ENCODE results near the gene RAB30.
"Not testable (repeated sequence)": the region's sequence is repeated elsewhere in the genome, so short reads cannot be mapped to it uniquely, and the experiment has no call there.

The RAB30 gene

DNA sequence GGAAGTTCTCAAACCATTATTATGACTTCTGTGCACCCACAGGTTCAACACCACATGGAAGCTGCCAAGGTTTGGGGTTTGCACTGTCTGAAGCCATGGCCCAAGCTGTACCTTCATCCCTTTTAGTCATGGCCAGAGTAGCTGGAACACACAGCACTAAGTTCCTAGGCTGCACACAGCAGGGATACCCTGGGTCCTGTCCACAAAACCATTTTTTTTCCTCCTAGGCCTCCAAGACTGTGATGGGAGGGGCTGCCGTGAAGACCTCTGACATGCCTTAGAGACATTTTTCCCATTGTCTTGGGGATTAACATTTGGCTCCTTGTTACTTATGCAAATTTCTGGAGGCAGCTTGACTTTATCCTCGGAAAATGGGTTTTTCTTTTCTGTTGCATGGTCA, 127.5 kb downstream of the RAB30 start:
- TF ChIP-seq, protein P1, sequence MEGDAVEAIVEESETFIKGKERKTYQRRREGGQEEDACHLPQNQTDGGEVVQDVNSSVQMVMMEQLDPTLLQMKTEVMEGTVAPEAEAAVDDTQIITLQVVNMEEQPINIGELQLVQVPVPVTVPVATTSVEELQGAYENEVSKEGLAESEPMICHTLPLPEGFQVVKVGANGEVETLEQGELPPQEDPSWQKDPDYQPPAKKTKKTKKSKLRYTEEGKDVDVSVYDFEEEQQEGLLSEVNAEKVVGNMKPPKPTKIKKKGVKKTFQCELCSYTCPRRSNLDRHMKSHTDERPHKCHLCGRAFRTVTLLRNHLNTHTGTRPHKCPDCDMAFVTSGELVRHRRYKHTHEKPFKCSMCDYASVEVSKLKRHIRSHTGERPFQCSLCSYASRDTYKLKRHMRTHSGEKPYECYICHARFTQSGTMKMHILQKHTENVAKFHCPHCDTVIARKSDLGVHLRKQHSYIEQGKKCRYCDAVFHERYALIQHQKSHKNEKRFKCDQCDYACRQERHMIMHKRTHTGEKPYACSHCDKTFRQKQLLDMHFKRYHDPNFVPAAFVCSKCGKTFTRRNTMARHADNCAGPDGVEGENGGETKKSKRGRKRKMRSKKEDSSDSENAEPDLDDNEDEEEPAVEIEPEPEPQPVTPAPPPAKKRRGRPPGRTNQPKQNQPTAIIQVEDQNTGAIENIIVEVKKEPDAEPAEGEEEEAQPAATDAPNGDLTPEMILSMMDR (conservative IDR thresholded peaks at IDR 0.05): no peak
- TF ChIP-seq ZFX (IDR thresholded peaks at IDR 0.05): no peak
- H3K27ac ChIP-seq: no peak overlapping the region

DNA sequence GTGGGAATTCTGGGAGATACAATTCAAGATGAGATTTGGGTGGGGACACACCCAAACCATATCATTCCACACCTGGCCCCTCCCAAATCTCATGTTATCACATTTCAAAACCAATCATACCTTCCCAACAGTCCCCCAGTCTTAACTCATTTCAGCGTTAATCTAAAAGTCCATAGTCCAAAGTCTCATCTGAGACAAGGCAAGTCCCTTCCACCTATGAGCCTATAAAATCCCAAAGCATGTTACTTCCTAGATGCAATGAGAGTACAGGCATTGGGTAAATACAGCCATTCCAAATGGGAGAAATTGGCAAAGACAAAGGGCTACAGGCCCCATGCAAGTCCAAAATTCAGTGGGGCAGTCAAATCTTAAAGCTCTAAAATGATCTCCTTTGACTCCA, 128.3 kb downstream of the RAB30 start:
- not testable (repeated sequence) for H3K27ac ChIP-seq

DNA sequence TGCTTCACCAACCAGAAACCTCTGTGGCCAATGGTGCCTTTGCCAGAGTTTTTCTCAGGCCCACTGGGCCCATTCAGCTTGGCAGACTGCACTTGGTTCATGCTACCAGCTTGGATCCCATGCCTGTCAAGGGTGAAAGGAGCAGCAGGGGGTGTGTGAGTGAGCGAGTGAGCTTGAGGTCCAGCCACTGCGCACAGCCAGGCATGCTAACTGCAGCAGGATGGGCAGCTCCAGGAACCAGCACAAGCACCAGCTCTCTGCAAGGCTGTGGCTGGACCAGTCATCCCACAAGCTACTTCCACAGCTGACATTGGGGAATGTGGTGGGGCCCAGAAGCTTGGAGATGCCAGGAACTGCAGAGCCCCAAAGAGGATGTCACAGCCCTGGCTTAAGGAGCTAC, 129.3 kb downstream of the RAB30 start:
- TF ChIP-seq ZFX (IDR thresholded peaks at IDR 0.05): no peak
- TF ChIP-seq, protein P1 (conservative IDR thresholded peaks at IDR 0.05): no peak

DNA sequence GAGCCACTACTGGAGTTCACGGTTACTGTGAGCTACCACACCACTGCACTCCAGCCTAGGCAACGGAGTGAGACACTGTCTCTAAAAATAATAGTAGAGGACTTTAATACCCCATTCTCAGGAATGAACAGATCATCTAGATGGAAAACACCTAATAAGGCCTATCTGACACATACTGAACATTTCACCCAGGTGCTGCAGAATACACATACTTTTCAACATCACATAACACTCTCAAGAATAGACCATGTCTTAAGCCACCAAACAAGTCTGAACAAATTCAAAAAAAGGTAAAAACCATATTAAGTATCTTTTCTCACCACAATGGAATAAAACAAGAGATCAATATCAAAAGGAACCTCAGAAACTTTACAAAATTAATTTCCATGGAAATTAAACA, 132.2 kb downstream of the RAB30 start:
- no peak overlapping the region for H3K27ac ChIP-seq
- TF ChIP-seq ZFX (IDR thresholded peaks at IDR 0.05): no peak
- TF ChIP-seq, protein P1 (conservative IDR thresholded peaks at IDR 0.05): no peak

More for the DNA sequence above, 129.3 kb downstream of the RAB30 start:
- H3K27ac ChIP-seq: no peak overlapping the region

DNA sequence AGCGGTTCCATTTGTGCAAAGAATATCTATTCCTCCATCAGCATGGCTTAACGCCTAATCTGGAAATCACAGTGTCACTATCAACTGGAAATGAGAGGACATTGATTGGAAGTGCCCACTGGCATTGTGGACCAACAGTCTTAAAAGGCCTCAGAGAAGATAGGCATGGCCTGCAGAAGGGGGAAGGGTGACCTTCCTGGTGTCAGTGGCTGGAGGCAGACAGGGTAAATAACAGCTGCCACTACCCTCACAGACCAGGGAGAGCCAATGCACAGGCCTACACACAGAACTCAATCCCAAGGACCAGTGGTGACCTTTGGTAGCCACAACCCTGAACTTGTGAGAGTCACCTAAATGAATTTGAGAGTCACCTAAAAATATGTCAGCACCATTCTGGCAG, 134.1 kb downstream of the RAB30 start:
- no peak for TF ChIP-seq ZFX (IDR thresholded peaks at IDR 0.05)
- TF ChIP-seq, protein P1 (conservative IDR thresholded peaks at IDR 0.05): no peak
- no peak overlapping the region for H3K27ac ChIP-seq

DNA sequence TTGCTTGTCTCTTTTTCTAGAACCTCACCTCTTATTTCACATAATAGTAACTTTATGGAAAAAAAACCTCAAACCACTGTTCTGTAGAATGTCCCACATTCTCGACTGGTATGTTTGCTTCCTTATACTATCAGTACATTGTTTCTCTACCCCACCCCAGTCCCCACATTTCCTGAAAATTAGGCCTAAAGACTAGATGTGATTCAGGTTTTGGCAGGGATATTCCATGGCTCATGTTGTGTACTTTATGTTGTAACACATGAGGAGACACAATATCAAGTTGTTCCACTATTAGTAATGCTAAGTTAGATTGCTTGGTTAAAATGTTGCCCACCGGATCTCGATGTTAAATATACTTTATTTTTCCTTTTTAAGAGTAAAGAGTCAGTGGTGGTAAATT, 135.4 kb downstream of the RAB30 start:
- H3K27ac ChIP-seq: no peak overlapping the region
- no peak for TF ChIP-seq ZFX (IDR thresholded peaks at IDR 0.05)
- TF ChIP-seq, protein P1 (conservative IDR thresholded peaks at IDR 0.05): no peak

DNA sequence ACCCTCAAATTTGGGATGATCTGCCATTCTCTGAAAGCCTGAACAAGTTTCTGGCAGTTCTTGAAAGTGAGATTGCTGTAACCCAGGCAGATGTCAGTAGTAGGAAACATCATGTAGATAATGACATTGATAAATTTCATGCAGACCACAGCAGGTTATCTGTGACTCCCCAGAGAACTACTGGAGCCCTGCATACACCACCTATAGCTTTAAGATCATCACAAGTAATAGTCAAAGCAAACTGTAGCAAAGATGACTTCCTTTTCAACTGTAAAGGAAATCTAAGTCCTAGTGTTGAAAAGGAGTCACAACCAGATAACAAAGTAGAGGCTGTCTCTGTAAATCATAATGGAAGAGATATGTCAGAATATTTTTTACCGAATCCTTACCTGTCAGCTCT, 139.1 kb downstream of the RAB30 start:
- TF ChIP-seq, protein P1 (conservative IDR thresholded peaks at IDR 0.05): no peak
- no peak for TF ChIP-seq ZFX (IDR thresholded peaks at IDR 0.05)
- H3K27ac ChIP-seq: no peak overlapping the region

DNA sequence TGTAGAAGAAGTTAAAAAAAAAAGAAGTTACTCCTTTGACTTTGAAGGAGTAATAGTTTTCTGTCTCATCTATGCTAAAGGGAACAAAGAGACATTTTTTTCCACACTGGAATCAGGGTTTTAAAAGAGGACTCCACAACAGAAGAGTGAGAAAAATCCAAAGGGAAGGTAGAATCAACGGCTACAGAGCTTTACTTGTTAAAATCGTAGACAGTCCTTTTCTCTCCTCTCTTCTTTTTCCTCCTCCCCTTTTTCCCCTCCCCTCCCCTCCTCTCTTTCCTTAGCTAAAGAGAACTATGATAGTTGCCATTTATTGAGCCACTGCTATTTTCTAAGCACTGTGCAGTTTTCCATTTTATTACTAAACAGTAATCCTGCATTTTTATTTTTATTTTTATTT, 141.0 kb downstream of the RAB30 start:
- H3K27ac ChIP-seq: no peak overlapping the region
- no peak for TF ChIP-seq ZFX (IDR thresholded peaks at IDR 0.05)
- TF ChIP-seq, protein P1 (conservative IDR thresholded peaks at IDR 0.05): no peak

Data from C4-2B (cell line).